ENCODE measurements around the gene BMPR1A.
"Not testable (repeated sequence)": the region's sequence is repeated elsewhere in the genome, so short reads cannot be mapped to it uniquely, and the experiment has no call there.

Gene BMPR1A

DNA sequence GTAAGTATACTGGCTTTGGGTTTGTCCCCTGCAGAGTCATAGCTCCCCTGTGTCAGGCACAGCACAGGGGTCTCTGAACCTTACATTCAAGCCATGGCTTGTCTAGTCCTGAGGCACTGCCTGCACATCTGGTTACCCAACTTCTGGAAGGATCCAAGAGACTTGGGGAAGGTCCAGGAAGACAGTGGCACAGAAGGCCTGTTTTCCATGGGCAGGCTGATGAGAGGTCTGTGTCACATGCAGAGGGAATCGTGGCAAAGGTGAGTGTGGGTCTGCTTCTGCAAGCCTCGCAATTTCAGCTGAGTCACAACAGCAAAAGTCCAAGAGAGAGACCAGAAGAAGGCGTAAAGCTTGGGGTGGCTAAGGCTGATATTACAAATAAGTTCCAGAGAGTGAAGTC lies 28.4 kb upstream of the BMPR1A start:
- H3K4me3 ChIP-seq (ENCODE audit: low read depth, low read length): no peak overlapping the region
- DNase-seq (ENCODE audit: low read depth): no peak
- TF ChIP-seq, protein P1, sequence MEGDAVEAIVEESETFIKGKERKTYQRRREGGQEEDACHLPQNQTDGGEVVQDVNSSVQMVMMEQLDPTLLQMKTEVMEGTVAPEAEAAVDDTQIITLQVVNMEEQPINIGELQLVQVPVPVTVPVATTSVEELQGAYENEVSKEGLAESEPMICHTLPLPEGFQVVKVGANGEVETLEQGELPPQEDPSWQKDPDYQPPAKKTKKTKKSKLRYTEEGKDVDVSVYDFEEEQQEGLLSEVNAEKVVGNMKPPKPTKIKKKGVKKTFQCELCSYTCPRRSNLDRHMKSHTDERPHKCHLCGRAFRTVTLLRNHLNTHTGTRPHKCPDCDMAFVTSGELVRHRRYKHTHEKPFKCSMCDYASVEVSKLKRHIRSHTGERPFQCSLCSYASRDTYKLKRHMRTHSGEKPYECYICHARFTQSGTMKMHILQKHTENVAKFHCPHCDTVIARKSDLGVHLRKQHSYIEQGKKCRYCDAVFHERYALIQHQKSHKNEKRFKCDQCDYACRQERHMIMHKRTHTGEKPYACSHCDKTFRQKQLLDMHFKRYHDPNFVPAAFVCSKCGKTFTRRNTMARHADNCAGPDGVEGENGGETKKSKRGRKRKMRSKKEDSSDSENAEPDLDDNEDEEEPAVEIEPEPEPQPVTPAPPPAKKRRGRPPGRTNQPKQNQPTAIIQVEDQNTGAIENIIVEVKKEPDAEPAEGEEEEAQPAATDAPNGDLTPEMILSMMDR (IDR thresholded peaks at IDR 0.05; ENCODE audit: low read depth, low read length, missing control alignments): no peak

DNA sequence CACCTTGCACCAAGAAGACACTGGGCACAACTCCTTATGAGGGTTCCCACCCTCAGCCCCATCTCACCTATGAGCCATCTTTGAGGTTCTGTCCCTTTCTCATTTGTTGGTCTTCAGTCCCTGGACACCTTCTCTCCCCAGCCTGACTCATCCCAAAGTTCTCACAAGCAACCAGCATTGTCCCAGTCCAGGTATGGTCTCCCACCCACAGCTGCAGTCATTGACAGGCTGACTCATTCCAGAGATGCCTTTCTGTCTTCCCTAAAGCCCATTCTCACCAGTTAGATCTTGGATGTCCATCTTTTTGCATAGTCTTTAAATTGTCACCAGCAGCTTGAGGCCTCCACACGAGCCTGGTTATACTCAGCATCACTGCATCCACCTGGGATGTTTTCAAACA lies 26.7 kb upstream of the BMPR1A start:
- no peak for DNase-seq (ENCODE audit: low read depth)
- H3K4me3 ChIP-seq (ENCODE audit: low read depth, low read length): no peak overlapping the region
- TF ChIP-seq, protein P1 (IDR thresholded peaks at IDR 0.05; ENCODE audit: low read depth, low read length, missing control alignments): no peak

DNA sequence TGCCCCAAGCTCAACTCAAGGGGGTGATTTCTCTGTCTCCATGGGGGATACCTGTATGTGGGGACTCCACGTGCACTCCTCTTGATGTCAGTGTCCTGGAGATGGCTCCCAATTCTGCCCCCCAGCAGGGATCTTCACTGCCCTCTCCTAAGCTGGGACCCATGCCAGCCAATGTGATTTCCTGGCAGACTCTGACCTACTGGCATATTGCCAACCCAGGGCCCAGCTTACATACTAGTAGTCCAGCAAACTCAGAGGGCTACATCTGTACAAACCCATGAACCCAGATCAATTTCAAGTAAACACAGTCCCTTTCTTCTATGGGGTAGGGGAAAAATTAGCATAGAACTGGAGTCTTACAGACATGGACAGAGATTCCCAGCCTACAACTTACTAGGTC lies 26.2 kb upstream of the BMPR1A start:
- TF ChIP-seq, protein P1 (IDR thresholded peaks at IDR 0.05; ENCODE audit: low read depth, low read length, missing control alignments): no peak
- DNase-seq (ENCODE audit: low read depth): no peak
- no peak overlapping the region for H3K4me3 ChIP-seq (ENCODE audit: low read depth, low read length)

GRCh38 chr10:86732771-86733170 lies 23.6 kb upstream of the BMPR1A start:
- TF ChIP-seq, protein P1 (IDR thresholded peaks at IDR 0.05; ENCODE audit: low read depth, low read length, missing control alignments): no peak
- no peak overlapping the region for H3K4me3 ChIP-seq (ENCODE audit: low read depth, low read length)
- DNase-seq (ENCODE audit: low read depth): no peak

DNA sequence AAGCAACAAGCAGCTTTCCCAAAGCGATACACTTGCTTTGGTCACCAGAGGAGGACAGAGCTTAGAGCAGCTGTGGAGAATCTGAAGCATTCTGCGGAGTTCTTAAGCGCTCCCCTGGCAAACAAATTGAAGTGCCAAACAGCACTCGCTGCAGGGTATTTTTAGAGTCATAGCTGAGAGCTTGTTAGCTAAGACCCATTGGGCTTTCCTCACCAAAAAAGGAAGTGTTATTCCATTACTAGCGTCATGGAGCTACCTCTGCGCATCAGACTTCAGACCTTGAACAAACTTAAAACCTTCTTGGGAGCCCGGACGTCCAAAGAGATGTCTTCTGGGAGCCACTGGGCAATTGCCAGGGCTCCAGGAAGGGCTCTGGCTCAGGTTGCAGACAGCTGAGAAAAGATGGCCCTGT lies 23.2 kb upstream of the BMPR1A start:
- TF ChIP-seq, protein P1 (IDR thresholded peaks at IDR 0.05; ENCODE audit: low read depth, low read length, missing control alignments): no peak
- H3K4me3 ChIP-seq (ENCODE audit: low read depth, low read length): no peak overlapping the region
- no peak for DNase-seq (ENCODE audit: low read depth)

GRCh38 chr10:86734207-86734988 lies 22.0 kb upstream of the BMPR1A start:
- no peak overlapping the region for H3K4me3 ChIP-seq (ENCODE audit: low read depth, low read length)
- TF ChIP-seq, protein P1 (IDR thresholded peaks at IDR 0.05; ENCODE audit: low read depth, low read length, missing control alignments): no peak
- no peak for DNase-seq (ENCODE audit: low read depth)

DNA sequence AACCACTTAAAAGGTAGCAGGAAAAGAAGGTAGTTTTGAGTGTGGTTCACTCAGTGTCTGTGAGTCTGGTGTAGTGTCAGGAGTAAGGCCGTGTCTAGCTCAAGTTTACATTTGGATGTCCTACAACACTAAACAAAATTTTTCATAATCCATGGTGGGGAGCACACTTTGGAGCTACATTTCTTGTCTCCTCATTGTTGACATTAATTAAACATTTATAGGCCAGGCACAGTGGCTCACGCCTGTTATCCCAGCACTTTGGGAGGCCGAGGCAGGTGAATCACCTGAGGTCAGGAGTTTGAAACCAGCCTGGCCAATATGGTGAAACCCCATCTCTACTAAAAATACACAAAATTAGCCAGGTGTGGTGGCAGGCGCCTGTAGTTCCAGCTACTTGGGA lies 21.1 kb upstream of the BMPR1A start:
- not testable (repeated sequence) for DNase-seq (ENCODE audit: low read depth); H3K4me3 ChIP-seq (ENCODE audit: low read depth, low read length)

Data from GM12864 (cell line).